ENCODE results near the gene ZNF425.

ZNF425 gene

DNA sequence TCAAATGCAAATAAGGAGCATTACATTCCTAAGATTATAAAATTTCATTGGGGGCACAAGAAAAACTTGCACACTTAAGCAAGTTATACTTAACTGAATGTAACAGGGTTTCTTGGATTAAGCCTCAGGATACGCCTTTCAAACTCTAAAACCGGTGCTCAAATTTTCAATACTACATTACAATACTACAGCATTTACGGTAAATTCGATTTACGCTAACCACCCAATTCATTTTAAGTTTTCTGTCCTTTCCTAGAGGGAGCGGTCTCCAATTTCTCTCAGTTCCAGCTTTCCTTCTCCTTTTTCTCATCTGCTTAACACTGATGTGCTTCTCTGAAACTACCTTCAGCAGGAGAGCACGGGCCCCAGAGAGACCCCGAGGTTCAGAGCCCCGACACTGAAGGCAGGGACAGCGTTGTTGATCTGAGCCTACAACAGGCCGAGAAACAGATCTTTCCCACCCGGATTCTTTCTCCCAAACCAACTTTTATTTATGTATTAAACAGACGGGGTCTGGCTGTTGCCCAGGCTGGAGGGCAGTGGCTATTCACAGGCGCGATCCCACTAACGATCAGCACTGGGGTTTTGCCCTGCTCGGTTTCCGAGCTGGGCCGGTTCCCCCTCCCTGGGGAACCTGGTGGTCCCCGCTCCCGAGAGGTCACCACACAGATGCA lies 798 bp downstream of the ZNF425 start:
- in situ Hi-C loops (cut with HindIII; ENCODE audit: low pct_ligation_motif_present, low sequenced_read_pairs): no loop called here
- DNase-seq: no peak
- peak overlapping the region; percentile 96 for H3K4me3 ChIP-seq (ENCODE audit: low read depth, low read length)

DNA sequence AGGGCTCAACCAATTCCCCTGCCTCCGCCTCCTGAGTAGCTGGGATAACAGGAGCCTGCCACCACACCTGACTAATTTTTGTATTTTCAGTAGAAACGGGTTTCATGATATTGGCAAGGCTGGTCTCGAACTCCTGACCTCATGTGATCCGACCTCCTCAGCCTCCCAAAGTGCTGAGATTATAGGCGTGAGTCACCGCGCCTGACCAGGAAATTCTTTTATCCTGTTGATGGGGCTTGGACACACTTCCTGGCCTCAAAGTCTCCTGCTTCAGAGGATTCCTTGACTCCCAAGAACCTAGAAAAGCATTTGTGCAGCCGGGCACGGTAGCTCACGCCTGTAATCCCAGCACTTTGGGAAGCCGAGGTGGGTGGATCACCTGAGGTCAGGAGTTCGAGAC lies 16.2 kb downstream of the ZNF425 start:
- TF ChIP-seq, protein P1, sequence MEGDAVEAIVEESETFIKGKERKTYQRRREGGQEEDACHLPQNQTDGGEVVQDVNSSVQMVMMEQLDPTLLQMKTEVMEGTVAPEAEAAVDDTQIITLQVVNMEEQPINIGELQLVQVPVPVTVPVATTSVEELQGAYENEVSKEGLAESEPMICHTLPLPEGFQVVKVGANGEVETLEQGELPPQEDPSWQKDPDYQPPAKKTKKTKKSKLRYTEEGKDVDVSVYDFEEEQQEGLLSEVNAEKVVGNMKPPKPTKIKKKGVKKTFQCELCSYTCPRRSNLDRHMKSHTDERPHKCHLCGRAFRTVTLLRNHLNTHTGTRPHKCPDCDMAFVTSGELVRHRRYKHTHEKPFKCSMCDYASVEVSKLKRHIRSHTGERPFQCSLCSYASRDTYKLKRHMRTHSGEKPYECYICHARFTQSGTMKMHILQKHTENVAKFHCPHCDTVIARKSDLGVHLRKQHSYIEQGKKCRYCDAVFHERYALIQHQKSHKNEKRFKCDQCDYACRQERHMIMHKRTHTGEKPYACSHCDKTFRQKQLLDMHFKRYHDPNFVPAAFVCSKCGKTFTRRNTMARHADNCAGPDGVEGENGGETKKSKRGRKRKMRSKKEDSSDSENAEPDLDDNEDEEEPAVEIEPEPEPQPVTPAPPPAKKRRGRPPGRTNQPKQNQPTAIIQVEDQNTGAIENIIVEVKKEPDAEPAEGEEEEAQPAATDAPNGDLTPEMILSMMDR (IDR thresholded peaks at IDR 0.05; ENCODE audit: low read depth, low read length, missing control alignments): no peak
- H3K4me3 ChIP-seq (ENCODE audit: low read depth, low read length): no peak overlapping the region
- DNase-seq: no peak
- H3K27ac ChIP-seq: no peak overlapping the region
- in situ Hi-C loops (cut with HindIII; ENCODE audit: low pct_ligation_motif_present, low sequenced_read_pairs): no loop called here
- H3K27me3 ChIP-seq (replicated peaks): no peaks in the 10 kb centered on the region
- H3K36me3 ChIP-seq (replicated peaks): no peaks in the 10 kb centered on the region

More for the DNA sequence above, 798 bp downstream of the ZNF425 start:
- TF ChIP-seq, protein P1 (IDR thresholded peaks at IDR 0.05; ENCODE audit: low read depth, low read length, missing control alignments): no peak
- H3K27me3 ChIP-seq (replicated peaks): no peaks in the 10 kb centered on the region
- H3K27ac ChIP-seq: peak overlapping the region; percentile 82
- peaks cover 5% of the 10 kb centered on the region for H3K36me3 ChIP-seq (replicated peaks)

DNA sequence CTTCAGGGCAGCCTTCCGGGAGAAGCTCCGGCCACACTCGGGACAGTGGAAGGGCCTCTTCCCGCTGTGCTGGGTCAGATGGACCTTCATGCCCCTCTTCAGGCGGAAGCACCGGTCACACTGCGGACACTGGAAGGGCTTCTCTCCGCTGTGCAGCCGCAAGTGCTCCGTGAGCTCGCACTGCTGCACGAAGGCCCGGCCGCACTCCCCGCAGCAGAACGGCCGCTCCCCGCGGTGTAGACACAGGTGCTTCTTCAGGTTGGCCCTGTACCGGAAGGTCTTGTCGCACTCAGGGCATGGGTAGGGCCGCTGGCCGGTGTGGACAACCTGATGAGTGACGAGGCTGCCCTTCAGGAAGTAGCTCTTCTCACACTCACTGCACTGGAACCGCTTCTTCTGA lies 21.4 kb downstream of the ZNF425 start:
- Histone ChIP-seq H3K4me3 (ENCODE audit: low read depth, low read length) (no peak overlapping the region), H3K27ac (no peak overlapping the region), H3K27me3 (replicated peaks) (no peaks in the 10 kb centered on the region), H3K36me3 (replicated peaks) (no peaks in the 10 kb centered on the region)
- TF ChIP-seq, protein P1 (IDR thresholded peaks at IDR 0.05; ENCODE audit: low read depth, low read length, missing control alignments): no peak
- in situ Hi-C loops (cut with HindIII; ENCODE audit: low pct_ligation_motif_present, low sequenced_read_pairs): no loop called here
- DNase-seq: no peak

DNA sequence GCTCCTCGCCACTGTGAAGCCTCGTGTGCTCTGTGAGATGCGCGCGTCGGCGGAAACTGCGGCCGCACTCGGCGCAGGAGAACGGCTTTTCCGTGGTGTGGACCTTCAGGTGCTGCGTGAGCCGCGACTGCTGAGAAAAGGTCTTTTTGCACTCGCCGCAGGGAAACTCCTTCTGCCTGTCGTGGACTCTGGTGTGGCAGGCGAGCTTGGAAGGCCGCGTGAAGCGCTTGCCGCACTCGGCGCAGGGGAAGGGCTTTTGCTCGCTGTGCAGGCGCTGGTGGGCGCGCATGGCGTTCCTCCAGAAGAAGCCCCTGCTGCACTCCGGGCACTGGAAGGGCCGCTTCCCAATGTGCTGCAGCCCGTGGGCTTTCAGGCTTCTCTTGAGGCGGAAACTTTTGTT lies 21.9 kb downstream of the ZNF425 start:
- no peak for DNase-seq
- in situ Hi-C loops (cut with HindIII; ENCODE audit: low pct_ligation_motif_present, low sequenced_read_pairs): no loop called here
- no peak overlapping the region for H3K27ac ChIP-seq

DNA sequence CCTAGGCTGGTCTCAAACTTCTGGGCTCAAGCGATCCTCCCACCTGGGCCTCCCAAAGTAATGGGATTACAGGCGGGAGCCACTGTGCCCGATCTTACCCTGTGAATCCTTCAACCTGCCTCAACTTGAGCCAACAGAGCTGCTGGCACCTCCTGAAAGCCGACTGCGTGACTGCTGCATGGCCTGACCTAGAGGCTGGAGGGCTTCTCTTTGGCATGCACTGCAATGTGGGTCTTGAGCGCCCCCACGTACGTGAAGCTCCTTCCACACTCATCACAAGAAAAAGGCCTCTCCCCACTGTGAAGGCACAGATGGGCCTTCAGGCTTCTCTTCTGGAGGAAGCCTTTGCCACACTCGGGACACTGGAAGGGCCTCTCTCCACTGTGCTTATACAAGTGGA lies 22.7 kb downstream of the ZNF425 start:
- no peaks in the 10 kb centered on the region for H3K27me3 ChIP-seq (replicated peaks)
- TF ChIP-seq, protein P1 (IDR thresholded peaks at IDR 0.05; ENCODE audit: low read depth, low read length, missing control alignments): no peak
- H3K4me3 ChIP-seq (ENCODE audit: low read depth, low read length): no peak overlapping the region
- DNase-seq: no peak
- H3K36me3 ChIP-seq (replicated peaks): no peaks in the 10 kb centered on the region
- H3K27ac ChIP-seq: no peak overlapping the region
- in situ Hi-C loops (cut with HindIII; ENCODE audit: low pct_ligation_motif_present, low sequenced_read_pairs): no loop called here

More for the DNA sequence above, 21.9 kb downstream of the ZNF425 start:
- H3K36me3 ChIP-seq (replicated peaks): no peaks in the 10 kb centered on the region
- H3K27me3 ChIP-seq (replicated peaks): no peaks in the 10 kb centered on the region
- TF ChIP-seq, protein P1 (IDR thresholded peaks at IDR 0.05; ENCODE audit: low read depth, low read length, missing control alignments): no peak
- H3K4me3 ChIP-seq (ENCODE audit: low read depth, low read length): no peak overlapping the region

DNA sequence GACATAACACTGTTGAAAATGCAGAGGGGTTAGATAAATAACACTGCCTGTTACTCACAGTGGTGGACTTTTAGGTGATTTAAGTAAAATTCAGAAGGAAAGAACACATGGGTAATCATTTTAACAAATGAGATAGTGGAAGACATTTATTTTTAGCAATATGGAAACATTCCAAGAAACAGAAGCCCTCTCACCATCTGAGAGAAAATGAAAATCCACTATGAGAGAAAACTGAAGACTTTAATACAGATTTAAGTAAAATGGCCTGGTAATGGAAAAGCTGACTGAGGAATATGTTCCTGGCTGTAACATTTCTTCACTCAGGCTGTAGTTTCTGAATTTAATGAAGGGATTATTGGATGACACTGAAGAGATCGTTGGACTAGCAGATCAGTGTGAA lies 23.5 kb downstream of the ZNF425 start:
- in situ Hi-C loops (cut with HindIII; ENCODE audit: low pct_ligation_motif_present, low sequenced_read_pairs): no loop called here
- no peaks in the 10 kb centered on the region for H3K27me3 ChIP-seq (replicated peaks)
- no peaks in the 10 kb centered on the region for H3K36me3 ChIP-seq (replicated peaks)
- no peak overlapping the region for H3K27ac ChIP-seq
- H3K4me3 ChIP-seq (ENCODE audit: low read depth, low read length): no peak overlapping the region
- DNase-seq: no peak
- TF ChIP-seq, protein P1 (IDR thresholded peaks at IDR 0.05; ENCODE audit: low read depth, low read length, missing control alignments): no peak

Measured in brain microvascular endothelial cell (primary cell).